H1 (cell line): ENCODE data around the gene FTL. TPM values are rescaled to one million over a fixed set of nuclear protein-coding genes. Genes with fewer than 3 reads are reported as not detected.

Experiments
- CTCF ChIA-PET: fragments of 300-600 bp; sonication (Branson Sonifier 250); formaldehyde crosslinking; loops from one replicate; lab custom pipeline; 2021; ENCODE audit not compliant: partially characterized antibody; lab: Charles Lee
- POLR2A ChIA-PET: fragments of 300-600 bp; sonication (Branson Sonifier 250); formaldehyde crosslinking; loops from one replicate; lab custom pipeline; 2021; ENCODE audit warnings: inconsistent platforms; ENCODE audit not compliant: partially characterized antibody; lab: Charles Lee
- DNase-seq, 2 experiments: peaks; one replicate each; pipeline versions ENCODE4 v3.0.0 to v3.0.0-alpha.2; 2010 to 2022; ENCODE audit warnings: low spot score in 2 of 2, low read depth in 1 of 2, mixed read lengths in 1 of 2
- FAIRE-seq: peaks from 2 replicates; lab custom pipeline; 2011; peaks lifted over from hg19 to GRCh38; lab: Jason Lieb, UNC
- H2AFZ ChIP-seq: 2 replicates; pipeline ENCODE4 v1.8.1; 2012; ENCODE audit warnings: low read length, inconsistent platforms
- H2AK5ac ChIP-seq: 2 replicates; pipeline ENCODE4 v1.6.1; 2013; ENCODE audit warnings: low read depth, low read length
- H2BK120ac ChIP-seq: replicated peaks from 2 replicates; pipeline ENCODE3; 2013; ENCODE audit warnings: low read depth, low read length, inconsistent platforms
- H2BK12ac ChIP-seq: 2 replicates; pipeline ENCODE4 v1.6.1; 2013; ENCODE audit warnings: low read depth, low read length
- H2BK15ac ChIP-seq: 2 replicates; pipeline ENCODE4 v1.6.1; 2013; ENCODE audit warnings: low read length
- H2BK20ac ChIP-seq: 2 replicates; pipeline ENCODE4 v1.6.1; 2013; ENCODE audit warnings: low read length
- H2BK5ac ChIP-seq: 2 replicates; pipeline ENCODE4 v1.6.1; 2013; ENCODE audit warnings: low read depth, low read length
- H3K14ac ChIP-seq: 2 replicates; pipeline ENCODE4 v1.6.1; 2013; ENCODE audit warnings: inconsistent platforms; ENCODE audit not compliant: insufficient read length
- H3K18ac ChIP-seq: 2 replicates; pipeline ENCODE4 v1.6.1; 2013; ENCODE audit warnings: low read length; ENCODE audit errors: extremely low read depth
- H3K23ac ChIP-seq: 2 replicates; pipeline ENCODE4 v1.6.1; 2013; ENCODE audit warnings: inconsistent platforms; ENCODE audit not compliant: insufficient read length
- H3K23me2 ChIP-seq: 2 replicates; pipeline ENCODE4 v1.6.1; 2013; ENCODE audit warnings: low read depth, low read length
- H3K27ac ChIP-seq: 2 replicates; pipeline ENCODE4 v1.6.1; 2011; ENCODE audit warnings: low read depth, low read length, inconsistent platforms
- H3K27me3 ChIP-seq, 4 experiments: replicated peaks in 1 of 4; 1 replicate in 1 of 4; 2 replicates in 3 of 4; pipeline versions ENCODE4 v1.6.1 to v1.8.1; 2011 to 2013; ENCODE audit warnings: low read length in 3 of 4, mild to moderate bottlenecking in 3 of 4, inconsistent platforms in 2 of 4, mixed read lengths in 2 of 4, moderate library complexity in 1 of 4; ENCODE audit not compliant: control insufficient read depth in 3 of 4, insufficient read depth in 3 of 4; ENCODE audit errors: extremely low read depth in 1 of 4
- H3K36me3 ChIP-seq, 4 experiments: 2 replicates each; pipeline versions ENCODE4 v1.6.1 to v1.8.1; 2011 to 2013; ENCODE audit warnings: mild to moderate bottlenecking in 4 of 4, low read length in 3 of 4, moderate library complexity in 2 of 4, control low read depth in 1 of 4, inconsistent platforms in 1 of 4; ENCODE audit not compliant: insufficient read depth in 4 of 4, control insufficient read depth in 2 of 4
- H3K4ac ChIP-seq: replicated peaks from 2 replicates; pipeline ENCODE3; 2013; ENCODE audit warnings: low read length, low read depth, mixed read lengths, inconsistent platforms; ENCODE audit not compliant: insufficient read length
- H3K4me1 ChIP-seq, 4 experiments: replicated peaks in 1 of 4; 1 replicate in 1 of 4; 2 replicates in 3 of 4; pipeline versions ENCODE4 v1.6.1 to v1.8.1; 2011 to 2013; ENCODE audit warnings: low read length in 3 of 4, inconsistent platforms in 2 of 4, mixed read lengths in 1 of 4; ENCODE audit not compliant: insufficient read depth in 4 of 4, control insufficient read depth in 3 of 4
- H3K4me2 ChIP-seq, 2 experiments: 2 replicates each; pipeline versions ENCODE4 v1.6.1 to v1.8.1; 2011 to 2013; ENCODE audit warnings: low read depth in 2 of 2, low read length in 2 of 2, control low read depth in 1 of 2, inconsistent platforms in 1 of 2, mild to moderate bottlenecking in 1 of 2; ENCODE audit not compliant: insufficient read depth in 1 of 2
- H3K4me3 ChIP-seq, 4 experiments: fragments of 200-600, 300-600 bp in 1 of 4; sonication (generic), shearing (Covaris generic), sonication (Bioruptor Twin) in 1 of 4; 2 replicates each; pipeline versions ENCODE4 v1.5.1 to v1.8.1; 2011 to 2016; ENCODE audit warnings: low read length in 4 of 4, low read depth in 3 of 4, control low read depth in 2 of 4, inconsistent platforms in 2 of 4, mild to moderate bottlenecking in 2 of 4, mixed read lengths in 1 of 4, moderate library complexity in 1 of 4; ENCODE audit not compliant: insufficient read depth in 2 of 4; ENCODE audit errors: extremely low read depth in 1 of 4
- H3K56ac ChIP-seq: replicated peaks from 2 replicates; pipeline ENCODE3; 2013; ENCODE audit warnings: low read depth, mild to moderate bottlenecking, mixed read lengths, low read length, inconsistent platforms; ENCODE audit not compliant: insufficient read length
- H3K79me1 ChIP-seq: 2 replicates; pipeline ENCODE4 v1.6.1; 2013; ENCODE audit warnings: low read depth, low read length, control low read depth
- H3K79me2 ChIP-seq, 2 experiments: 2 replicates each; pipeline versions ENCODE4 v1.6.1 to v1.8.1; 2012 to 2013; ENCODE audit warnings: low read length in 2 of 2, mild to moderate bottlenecking in 2 of 2, inconsistent platforms in 1 of 2; ENCODE audit not compliant: insufficient read depth in 2 of 2, control insufficient read depth in 1 of 2
- H3K9ac ChIP-seq, 4 experiments: replicated peaks in 1 of 4; 1 replicate in 1 of 4; 2 replicates in 3 of 4; pipeline versions ENCODE4 v1.6.1 to v1.8.1; 2011 to 2013; ENCODE audit warnings: low read depth in 3 of 4, low read length in 3 of 4, control low read depth in 2 of 4, mild to moderate bottlenecking in 2 of 4, moderate library complexity in 2 of 4, inconsistent platforms in 1 of 4; ENCODE audit errors: extremely low read depth in 1 of 4
- H3K9me3 ChIP-seq, 2 experiments: 2 replicates each; pipeline versions ENCODE4 v1.6.1 to v1.8.1; 2012 to 2013; ENCODE audit warnings: mild to moderate bottlenecking in 2 of 2, moderate library complexity in 2 of 2, control low read depth in 1 of 2, inconsistent platforms in 1 of 2, low read depth in 1 of 2, low read length in 1 of 2, mixed read lengths in 1 of 2; ENCODE audit not compliant: insufficient read depth in 2 of 2
- H4K20me1 ChIP-seq, 2 experiments: replicated peaks in 1 of 2; 2 replicates each; pipeline versions ENCODE3 to v1.8.1; 2011 to 2013; ENCODE audit warnings: inconsistent platforms in 2 of 2, low read length in 2 of 2, mild to moderate bottlenecking in 1 of 2; ENCODE audit not compliant: insufficient read depth in 2 of 2, control insufficient read depth in 1 of 2
- H4K5ac ChIP-seq: 2 replicates; pipeline ENCODE4 v1.6.1; 2013; ENCODE audit warnings: low read length, low read depth, mixed read lengths, inconsistent platforms; ENCODE audit not compliant: insufficient read length
- H4K8ac ChIP-seq: 2 replicates; pipeline ENCODE4 v1.8.0; 2013; ENCODE audit warnings: mild to moderate bottlenecking, moderate library complexity, low read length, inconsistent platforms; ENCODE audit not compliant: insufficient read depth; ENCODE audit errors: extremely low read depth
- H4K91ac ChIP-seq: replicated peaks from 2 replicates; pipeline ENCODE3; 2013; ENCODE audit warnings: low read length, mixed read lengths, inconsistent platforms; ENCODE audit not compliant: insufficient read length
- JUN ChIP-seq: IDR thresholded peaks from 2 replicates; pipeline ENCODE4 v1.6.1; 2011; ENCODE audit warnings: low read depth, mild to moderate bottlenecking, improper control_type of control experiment, low read length
- POLR2AphosphoS5 ChIP-seq: IDR thresholded peaks from 2 replicates; pipeline ENCODE4 v1.6.1; 2011; ENCODE audit warnings: low read depth, low read length
- SIN3A ChIP-seq, 2 experiments: IDR thresholded peaks in 1 of 2; conservative IDR thresholded peaks in 1 of 2; 2 replicates each; pipeline ENCODE4 v1.6.1; 2011 to 2012; ENCODE audit warnings: low read length in 2 of 2, improper control_type of control experiment in 1 of 2, low read depth in 1 of 2, mild to moderate bottlenecking in 1 of 2
- SIX5 ChIP-seq: IDR thresholded peaks from 2 replicates; pipeline ENCODE4 v1.6.1; 2011; ENCODE audit warnings: mild to moderate bottlenecking, low read depth, low read length
- WGBS, 2 experiments: shearing (Covaris generic) in 1 of 2; methylation state at CpG; one replicate each; pipeline versions ENCODE4 v1.1.6 to v1.1.7; 2013 to 2015; ENCODE audit warnings: low lambda C conversion rate in 2 of 2, mixed read lengths in 2 of 2, inconsistent platforms in 1 of 2, low coverage in 1 of 2, missing lambda C conversion rate in 1 of 2; ENCODE audit not compliant: insufficient replicate concordance in 2 of 2, insufficient coverage in 1 of 2, insufficient read length in 1 of 2; ENCODE audit errors: extremely low coverage in 1 of 2, missing lambda C conversion rate in 1 of 2; 5-methylcytosine and 5-hydroxymethylcytosine counted together
- polyA plus RNA-seq, 7 experiments: library from polyadenylated mRNA; depleted of rRNA in 3 of 7; stranded (reverse) in 5 of 7; unstranded in 2 of 7; fragments of >200 nt in 5 of 7; fragments of 200-250 nt in 2 of 7; gene quantifications; 1 replicate in 5 of 7; 2 replicates in 1 of 7; 4 replicates in 1 of 7; pipeline versions ENCODE4 v1.2.1 to v1.2.3, GENCODE V29; 2011 to 2013; ENCODE audit warnings: missing spikeins in 2 of 7, mixed read lengths in 2 of 7
- total RNA-seq: library from RNA; stranded (reverse); fragmentation: NEBNext Ultra II Directional; extraction: Animal tissue kit (Norgen Biotek cat#: 25700); gene quantifications from 2 replicates; pipeline ENCODE4 v1.2.1, GENCODE V29; 2021

The FTL gene
- total and polyA plus RNA-seq, 2 of the 8 experiments (the other 6 are each of a cell fraction or from before 2014, with no cell fraction given) = 1,751 to 2,427 TPM

DNA sequence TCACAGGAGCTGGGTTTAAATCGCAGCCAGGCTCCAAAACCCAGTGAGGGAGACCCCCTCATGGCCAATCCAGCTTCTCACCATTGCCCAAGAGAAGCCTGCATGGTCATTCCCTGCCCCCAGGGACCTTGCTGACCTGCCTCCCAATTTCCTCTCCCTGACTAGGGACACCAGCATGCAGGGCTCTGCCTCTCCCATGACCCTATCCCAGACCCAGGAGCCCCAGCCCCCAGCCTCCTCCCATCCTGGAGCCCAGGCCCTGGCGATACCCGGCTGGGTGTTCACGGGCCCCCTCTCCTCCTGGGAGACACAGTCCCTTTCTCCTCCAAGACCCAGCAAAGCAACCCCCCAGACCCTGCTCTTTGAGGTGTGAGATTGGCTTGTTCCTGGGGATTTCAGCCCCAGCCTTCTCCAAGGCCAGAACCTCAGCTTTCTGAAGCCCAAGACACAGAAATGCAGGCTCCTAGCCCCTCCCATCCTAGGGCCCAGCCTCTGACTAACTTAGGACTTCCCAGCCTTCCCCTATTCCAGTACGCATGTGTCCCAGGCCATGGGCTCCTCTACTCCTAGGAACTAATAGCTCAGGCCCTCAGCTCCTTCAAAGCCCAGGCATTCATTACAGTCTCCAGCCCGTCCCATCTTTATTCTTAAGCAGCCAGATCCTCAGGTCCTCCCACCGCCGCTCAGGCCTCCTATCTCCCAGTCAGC is 26.9 kb downstream of the FTL start:
- Histone ChIP-seq H4K20me1 (peaks cover 0 to 13% of the 10 kb centered on the region in 2 experiments), H2BK120ac (no peak overlapping the region), H4K5ac (peak overlapping the region; percentile 50), H3K14ac (no peak overlapping the region), H2BK5ac (peak overlapping the region; percentile 35; the same call in 1 of the 2 replicates), H3K23ac (no peak overlapping the region), H3K4me3 (peak overlapping the region; percentile 66 to 97 (median 92)), H3K27ac (no peak overlapping the region), H3K23me2 (peaks cover 8% of the 10 kb centered on the region; the same call in 1 of the 2 replicates), H3K56ac (no peak overlapping the region), H4K8ac (no peak overlapping the region), H2AFZ (no peak overlapping the region), H2BK12ac (no peak overlapping the region), H3K4ac (no peak overlapping the region), H3K79me2 (peaks cover 11 to 31% of the 10 kb centered on the region in 2 experiments; a peak in 3 of 4 replicates), H2BK20ac (no peak overlapping the region), H3K4me2 (peak overlapping the region; percentile 87 to 91), H3K4me1 (peaks cover 0 to 3% (median 0%) of the 10 kb centered on the region in 4 experiments; a peak in 2 of 7 replicates), H2AK5ac (no peak overlapping the region), H3K18ac (no peak overlapping the region; the same call in 1 of the 2 replicates), H3K79me1 (peaks cover 15% of the 10 kb centered on the region), H2BK15ac (no peak overlapping the region), H4K91ac (no peak overlapping the region), H3K36me3 (peaks cover 0 to 13% (median 5%) of the 10 kb centered on the region in 4 experiments; a peak in 4 of 8 replicates), H3K9ac (peak overlapping the region in 3 of 4 experiments; percentile 25 to 75 (median 73); a peak in 5 of 7 replicates), H3K27me3 (no peaks in the 10 kb centered on the region), H3K9me3 (no peaks in the 10 kb centered on the region)
- WGBS, 2 experiments = 47% methylated on average over 7 of the region's 8 CpGs; no CpG with 5 or more reads in 1 of the 2 experiments
- no peak for TF ChIP-seq JUN
- TF ChIP-seq POLR2AphosphoS5 = no peak
- TF ChIP-seq SIX5 = no peak
- TF ChIP-seq SIN3A (conservative IDR thresholded peaks at IDR 0.05 in 1 of 2, IDR thresholded peaks at IDR 0.05 in 1 of 2; ENCODE audit: low read depth in 1 of 2, low read length in 2 of 2) = 0 out of 4 replicates have a peak, but pooled peaks of 1 of the 2 experiments have one; percentile 18
- no peak for DNase-seq
- FAIRE-seq = no peak
- ChIA-PET POLR2A (interaction anchor here (1.2 to 4.4 kb wide), 10 partner anchors 9 to 155 kb away, joined by 3 to 37 read pairs (median 4); partner anchors contain the start of genes FTL, NUCB1 and PPP1R15A), CTCF (interaction anchor here (0.6 to 2.6 kb wide), 14 partner anchors 10 to 187 kb away, joined by 3 to 19 read pairs (median 4); partner anchors contain the start of gene HSD17B14)
